Colon (tissue), 2 donors: ENCODE measurements around the gene CTIF.

Experiments
- FAIRE-seq: peaks from 2 replicates; lab custom pipeline; 2012; peaks lifted over from hg19 to GRCh38; lab: Jason Lieb, UNC
- donor health status: control.
- donor health status: control.

Gene CTIF

GRCh38 chr18:48835745-48836170 lies 296.9 kb downstream of the CTIF start:
- FAIRE-seq: no peak

GRCh38 chr18:48836231-48836805 lies 297.5 kb downstream of the CTIF start:
- no peak for FAIRE-seq

- no peak for FAIRE-seq
Observed at GRCh38 chr18:48836806-48837615, 298.2 kb downstream of the CTIF start.

DNA sequence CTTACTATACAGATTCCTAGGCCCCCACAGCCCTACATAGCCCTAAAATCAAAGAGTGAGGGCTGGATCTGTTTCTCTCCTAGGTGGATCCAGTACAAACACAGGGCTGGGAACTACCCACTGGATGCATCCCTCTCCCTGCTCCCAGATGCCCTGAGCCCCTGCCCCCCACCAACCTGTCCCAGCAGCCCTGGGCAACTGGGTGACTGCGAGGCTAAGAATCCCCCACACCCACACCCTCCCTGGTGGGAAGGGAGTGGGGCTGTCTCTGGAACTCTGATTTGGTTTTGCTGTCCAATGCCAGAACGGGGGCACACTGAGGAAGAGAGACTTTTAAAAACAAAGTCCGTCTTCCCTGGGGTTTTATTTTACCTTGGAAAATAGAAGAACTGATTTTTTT lies 298.8 kb downstream of the CTIF start:
- no peak for FAIRE-seq

DNA sequence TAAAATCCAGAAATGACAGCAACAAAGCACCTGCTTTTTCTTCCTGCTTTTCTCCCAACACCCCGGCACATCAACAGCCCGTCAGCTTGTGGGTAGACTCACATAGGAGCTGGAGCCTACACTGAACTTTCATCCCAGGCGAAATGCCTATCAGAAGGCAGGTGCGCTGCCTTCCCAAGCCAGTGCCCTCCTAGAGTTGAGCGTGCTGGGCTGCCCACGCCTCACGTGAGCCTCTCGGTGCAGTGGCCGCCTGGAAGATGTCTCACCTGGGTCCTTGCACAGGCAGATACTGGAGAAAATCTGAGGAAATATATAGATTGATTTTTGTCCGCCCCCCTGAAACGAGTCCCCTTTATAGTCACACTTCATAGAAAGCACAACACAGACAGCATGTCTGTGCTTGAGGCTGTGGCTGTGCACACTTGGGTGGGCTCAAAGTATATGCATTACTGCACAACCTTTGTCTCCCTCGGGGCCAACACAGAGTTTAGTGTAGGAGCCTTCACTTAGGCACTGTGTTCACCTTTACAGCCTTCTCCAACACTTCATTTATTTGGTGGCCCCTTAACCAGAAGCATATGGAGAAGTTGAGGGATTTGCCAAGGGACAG lies 299.4 kb downstream of the CTIF start:
- no peak for FAIRE-seq

DNA sequence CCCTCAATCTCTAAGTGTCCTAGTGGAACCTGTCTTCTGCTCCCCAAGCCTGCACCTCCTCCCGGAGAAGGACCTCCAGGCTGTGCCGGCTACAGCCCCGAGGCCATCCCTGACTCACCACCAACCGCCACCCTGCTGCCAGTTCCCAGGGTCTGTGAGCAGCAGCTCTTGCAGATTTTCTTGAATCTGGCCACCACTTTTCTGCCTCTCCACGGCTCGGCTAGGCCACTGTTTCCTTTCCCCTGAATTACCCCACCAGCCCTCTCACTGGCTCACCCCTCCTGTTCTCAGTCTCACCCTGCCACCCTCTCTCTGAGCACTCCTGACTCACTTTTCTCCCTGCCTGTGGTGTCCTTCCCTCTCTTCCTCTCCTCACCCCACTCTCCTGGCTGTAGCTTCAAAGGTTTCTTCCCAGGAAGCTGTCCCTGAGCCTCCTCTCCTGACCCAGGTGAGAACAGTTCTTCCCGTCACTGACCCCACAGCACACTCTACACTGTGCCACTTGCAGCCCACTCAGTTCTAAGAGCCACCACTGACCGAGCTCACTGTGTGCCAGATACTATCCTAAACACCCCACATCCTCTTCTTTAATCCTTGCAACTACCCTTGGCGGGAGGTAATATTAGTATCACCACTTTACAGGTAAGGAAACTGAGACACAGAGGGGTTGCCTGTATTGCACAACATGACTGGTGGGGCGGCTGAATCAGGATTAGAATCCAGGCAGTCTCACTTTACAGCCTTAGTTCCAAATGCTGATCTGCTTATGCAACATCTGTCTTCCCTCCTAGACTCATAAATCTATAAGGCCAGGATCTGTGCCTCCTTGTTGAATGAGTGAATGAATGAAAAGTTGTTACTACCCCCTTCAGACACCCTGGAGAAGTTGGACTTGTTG lies 300.3 kb downstream of the CTIF start:
- FAIRE-seq: no peak

- no peak for FAIRE-seq
Observed at GRCh38 chr18:48839819-48840490, 301.1 kb downstream of the CTIF start.

GRCh38 chr18:48840491-48840877 lies 301.7 kb downstream of the CTIF start:
- no peak for FAIRE-seq

DNA sequence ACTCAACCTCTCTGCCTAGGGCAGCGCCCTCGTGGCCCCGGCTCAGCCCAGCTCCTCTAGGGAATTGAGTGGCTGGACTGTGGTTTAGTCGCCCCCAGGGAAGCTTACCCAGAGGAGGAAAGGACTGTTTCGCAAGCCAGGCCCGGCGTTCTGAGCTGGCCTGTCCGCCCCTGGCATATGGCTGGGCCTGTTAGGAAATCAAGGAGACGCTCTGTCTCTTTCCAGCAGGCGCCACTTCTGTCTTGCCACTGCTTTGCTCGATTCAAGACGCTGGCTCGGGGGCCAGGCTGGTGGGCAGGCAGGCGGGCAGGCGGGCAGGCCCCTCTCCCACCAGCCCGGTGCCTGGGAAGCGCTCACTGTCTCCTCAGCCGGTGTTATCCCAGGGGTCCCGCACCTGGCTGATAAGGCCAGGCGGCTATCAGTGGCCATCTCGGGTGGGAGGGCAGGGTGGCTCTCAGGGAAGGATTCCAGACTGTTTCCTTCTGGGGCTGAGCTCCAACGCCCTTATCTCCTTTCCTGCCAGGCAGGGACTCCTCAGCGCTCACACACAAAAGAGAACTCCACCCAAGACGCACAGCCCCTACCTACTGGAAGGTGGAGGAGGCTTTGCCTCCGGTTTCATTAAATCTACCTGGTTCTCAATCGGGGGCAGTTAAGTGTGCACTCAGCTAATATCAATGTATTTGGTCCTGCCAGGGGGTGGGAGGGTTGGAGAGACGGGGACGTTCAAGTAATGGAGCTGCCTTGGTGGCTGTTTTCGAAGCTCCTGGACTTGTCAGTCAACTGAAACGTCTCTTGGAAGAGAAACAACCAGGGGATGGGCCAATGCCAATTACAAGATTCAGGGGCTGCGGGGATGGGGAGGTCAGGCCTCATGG lies 302.8 kb downstream of the CTIF start:
- no peak for FAIRE-seq

DNA sequence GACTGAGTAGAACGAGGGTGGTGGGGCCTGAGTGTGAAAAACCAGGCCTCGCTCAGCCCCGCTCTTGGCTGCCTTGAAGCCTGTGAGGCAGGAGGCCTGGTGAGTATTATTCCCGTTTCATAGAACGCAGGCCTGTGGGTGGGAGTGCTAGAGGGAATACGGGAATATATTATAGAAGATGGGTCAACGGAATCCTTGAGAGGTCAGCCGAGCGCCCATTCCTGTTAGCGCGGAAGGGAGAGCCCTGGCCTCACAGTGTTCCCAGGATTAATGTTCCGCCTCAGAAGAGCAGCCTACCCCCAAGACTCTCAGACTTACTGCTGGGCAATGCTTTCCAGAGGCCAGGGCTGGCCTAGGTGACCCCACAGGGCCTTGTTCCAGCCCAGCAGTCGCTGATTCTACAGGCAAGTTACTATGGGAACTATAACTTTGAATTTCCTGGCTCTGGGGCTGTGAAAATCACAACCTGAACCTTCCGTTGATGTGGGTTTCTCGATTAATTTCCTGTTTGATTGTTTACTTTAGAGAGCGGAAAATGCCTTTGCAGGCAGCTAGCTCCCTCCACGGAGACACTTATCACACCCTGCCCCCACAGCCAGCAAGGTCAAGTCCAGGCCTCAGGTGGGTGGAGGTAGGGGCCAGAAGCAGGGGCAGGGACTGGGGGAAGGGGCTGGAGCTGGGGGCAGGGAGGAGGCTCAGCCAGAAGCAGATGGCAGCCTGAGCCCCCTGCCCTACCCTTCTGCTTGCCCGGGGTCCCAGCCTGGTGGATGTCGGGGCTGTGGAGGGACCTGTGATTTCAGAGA lies 303.6 kb downstream of the CTIF start:
- FAIRE-seq: no peak

- no peak for FAIRE-seq
Observed at GRCh38 chr18:48843162-48843561, 304.3 kb downstream of the CTIF start.

- FAIRE-seq: no peak
Observed at GRCh38 chr18:48843596-48843995, 304.8 kb downstream of the CTIF start.

GRCh38 chr18:48844271-48844670 lies 305.4 kb downstream of the CTIF start:
- FAIRE-seq: no peak

DNA sequence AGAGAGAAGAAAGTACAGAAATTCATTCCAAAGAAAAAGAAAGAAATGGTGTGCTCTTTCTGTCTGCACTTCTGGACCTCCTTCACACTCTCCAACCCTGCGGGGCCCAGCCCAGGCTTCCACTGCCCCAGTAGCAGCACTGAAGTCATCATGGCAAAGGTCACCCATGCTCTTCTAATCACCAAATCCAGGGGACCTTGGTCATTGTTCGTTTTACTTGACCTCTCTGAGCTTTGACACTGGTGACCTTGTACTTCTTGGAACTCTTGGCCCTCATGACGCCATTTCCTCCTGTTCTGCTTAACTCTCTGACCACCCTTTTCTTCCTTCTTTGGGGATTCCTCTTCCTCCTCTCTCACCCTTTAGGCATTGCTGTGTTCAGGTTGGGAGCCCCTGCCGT lies 306.3 kb downstream of the CTIF start:
- no peak for FAIRE-seq

- no peak for FAIRE-seq
Observed at GRCh38 chr18:48846423-48846932, 307.6 kb downstream of the CTIF start.

- FAIRE-seq: no peak
Observed at GRCh38 chr18:48847807-48848486, 309.1 kb downstream of the CTIF start.

DNA sequence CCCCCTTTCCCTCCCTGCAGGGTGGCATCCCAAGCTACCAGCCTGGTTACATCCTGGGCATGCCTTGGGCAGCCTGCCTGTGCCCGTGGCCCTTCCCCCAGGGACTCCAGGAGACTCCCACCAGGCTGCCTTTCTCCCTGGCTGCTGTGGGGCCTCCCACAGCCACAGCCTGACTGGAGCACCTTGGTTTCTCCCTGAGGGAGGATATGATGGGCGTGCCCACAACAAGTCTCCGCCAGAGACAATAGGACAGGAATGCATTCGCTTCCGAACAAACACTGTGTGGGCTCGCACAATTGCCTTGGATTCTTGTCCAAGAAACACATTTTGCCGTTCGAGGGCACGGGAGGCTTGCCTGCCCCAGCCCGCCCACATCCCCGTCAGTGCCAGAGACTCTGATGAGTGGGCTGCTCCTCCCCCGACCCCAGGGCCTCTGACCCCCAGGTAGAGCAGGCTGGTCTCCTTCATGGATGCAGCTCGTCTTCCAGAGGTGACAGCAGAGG lies 309.9 kb downstream of the CTIF start:
- FAIRE-seq: no peak

DNA sequence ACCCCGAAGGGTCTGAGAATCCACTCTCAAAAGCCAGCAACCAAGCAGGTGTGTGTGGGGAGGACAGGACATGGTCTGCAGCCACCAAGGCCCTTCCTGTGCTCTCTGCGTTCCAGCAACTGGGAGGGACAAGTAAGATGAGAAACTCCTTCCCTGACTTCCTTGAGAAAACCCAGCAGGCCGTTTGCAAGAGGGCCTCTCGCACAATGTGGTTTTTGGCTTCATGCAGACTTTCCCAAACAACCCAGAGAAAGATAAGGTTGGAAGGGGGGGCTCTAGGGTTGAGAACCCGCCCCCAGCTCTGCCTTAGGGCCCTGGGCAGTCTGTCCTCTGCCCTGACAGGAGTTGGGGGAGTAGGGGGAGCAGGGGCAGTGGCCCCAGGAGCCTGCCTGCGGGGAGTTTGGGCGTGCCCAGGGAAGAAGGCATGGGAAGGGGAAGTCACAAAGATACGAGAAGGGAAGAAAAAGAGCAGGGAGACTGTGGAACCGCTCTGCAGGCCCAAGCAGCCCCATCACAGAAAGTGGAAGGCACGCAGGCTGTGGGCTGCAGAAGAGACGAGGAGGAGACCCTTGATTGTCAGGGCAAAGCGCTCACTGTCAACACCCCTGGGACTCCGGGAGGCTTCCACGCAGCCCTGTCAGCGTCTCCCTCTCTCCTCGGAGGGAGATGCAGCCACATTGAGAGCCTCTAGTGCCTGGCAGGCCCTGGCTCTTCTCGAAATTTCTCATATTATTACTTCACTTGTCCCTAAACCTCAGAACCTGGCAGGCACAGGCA lies 312.2 kb downstream of the CTIF start:
- FAIRE-seq: no peak
